GM21529 (cell line): ENCODE measurements around the gene KCTD19.
"Not testable (repeated sequence)": the region's sequence is repeated elsewhere in the genome, so short reads cannot be mapped to it uniquely, and the experiment has no call there.

Experiments
- ATAC-seq: cut with Tn5 transposase; IDR thresholded peaks from one replicate; pipeline ENCODE4 v1.9.1; 2021; ENCODE audit not compliant: unreplicated experiment

Gene KCTD19

GRCh38 chr16:67326472-67327309, at the start of gene KCTD19, which contains the start of gene LRRC36:
Gene KCTD19, minus strand, starts transcription at chr16:67326741. Its CDS starts 34 bp downstream, at chr16:67326707.
Gene LRRC36, plus strand, starts transcription at chr16:67326815. Its CDS starts 48 bp downstream, at chr16:67326863.
- ATAC-seq = no peak

DNA sequence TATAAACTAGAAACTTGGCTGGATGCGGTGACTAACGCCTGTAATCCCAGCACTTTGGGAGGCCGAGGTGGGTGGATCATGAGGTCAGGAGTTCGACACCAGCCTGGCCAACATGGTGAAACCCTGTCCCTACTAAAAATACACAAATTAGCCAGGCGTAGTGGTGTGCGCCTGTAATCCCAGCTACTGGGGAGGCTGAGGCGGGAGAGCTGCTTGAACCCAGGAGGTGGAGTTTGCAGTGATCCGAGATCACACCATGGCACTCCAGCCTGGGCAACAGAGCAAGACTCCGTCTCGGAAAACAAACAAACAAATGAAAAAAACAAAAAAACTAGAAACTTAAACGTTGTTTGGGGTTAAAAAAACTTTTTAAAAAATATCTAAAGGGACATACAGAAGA, 49.5 kb upstream of the KCTD19 start:
- not testable (repeated sequence) for ATAC-seq

DNA sequence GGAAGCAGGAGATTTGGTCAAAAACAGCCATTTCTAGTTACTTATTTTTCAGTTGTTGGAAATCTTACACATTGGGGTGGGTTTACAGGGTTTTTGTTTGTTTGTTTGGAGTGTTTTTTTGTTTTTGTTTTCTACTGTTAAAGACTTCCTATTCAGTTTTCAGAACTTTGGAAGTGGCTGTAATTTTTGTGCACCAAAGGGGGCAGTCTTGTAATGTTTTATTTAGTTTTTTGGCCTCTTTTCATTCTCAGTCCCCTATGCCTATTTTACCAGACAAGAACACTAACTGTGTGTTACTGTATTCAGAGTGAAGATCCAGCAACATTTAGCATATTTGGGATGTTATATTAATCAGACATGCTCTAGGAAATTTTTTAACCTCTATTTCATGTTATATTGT, 46.1 kb upstream of the KCTD19 start:
- no peak for ATAC-seq

- no peak for ATAC-seq
Observed at GRCh38 chr16:67370661-67371060, 44.1 kb upstream of the KCTD19 start.

- ATAC-seq = no peak
Observed at GRCh38 chr16:67364600-67365235, 38.2 kb upstream of the KCTD19 start.

DNA sequence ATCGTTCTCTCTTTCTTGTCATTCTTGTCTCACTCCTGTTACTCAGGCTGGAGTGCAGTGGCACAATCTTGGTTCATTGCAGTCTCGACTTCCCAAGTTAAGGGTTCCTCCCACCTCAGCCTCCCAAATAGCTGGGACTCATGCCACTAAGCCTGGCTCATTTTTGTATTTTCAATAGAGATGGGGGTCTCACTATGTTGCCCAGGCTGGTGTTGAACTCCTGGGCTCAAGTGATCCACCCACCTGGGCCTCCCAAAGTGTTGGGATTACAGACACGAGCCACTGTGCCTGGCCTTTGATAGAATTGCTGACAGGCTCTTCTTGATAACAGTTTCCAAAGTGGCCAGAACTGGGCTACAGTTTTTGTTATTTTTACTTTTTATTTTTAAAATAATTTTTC, 34.5 kb upstream of the KCTD19 start:
- no peak for ATAC-seq

GRCh38 chr16:67359540-67360269, 33.2 kb upstream of the KCTD19 start:
- not testable (repeated sequence) for ATAC-seq

DNA sequence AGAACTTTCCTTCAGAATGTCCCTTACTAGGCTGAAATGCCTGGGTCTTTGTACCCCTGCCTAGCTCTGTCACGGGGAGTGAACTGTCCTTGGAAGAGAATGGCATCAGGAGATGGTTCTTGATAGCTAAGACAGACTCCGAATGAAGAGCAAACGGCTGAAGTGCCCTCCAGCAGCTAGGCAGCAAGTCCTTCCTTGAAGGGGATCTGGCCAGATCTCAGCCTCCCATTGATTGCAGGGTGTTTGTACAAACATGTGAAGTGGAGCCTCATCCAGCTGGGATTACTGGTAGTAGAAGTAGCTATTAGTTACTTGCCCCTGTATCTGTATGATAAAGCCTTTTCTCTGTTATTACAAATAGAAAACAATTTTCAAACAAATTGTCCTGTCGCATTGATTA, 31.0 kb upstream of the KCTD19 start:
- ATAC-seq = no peak

DNA sequence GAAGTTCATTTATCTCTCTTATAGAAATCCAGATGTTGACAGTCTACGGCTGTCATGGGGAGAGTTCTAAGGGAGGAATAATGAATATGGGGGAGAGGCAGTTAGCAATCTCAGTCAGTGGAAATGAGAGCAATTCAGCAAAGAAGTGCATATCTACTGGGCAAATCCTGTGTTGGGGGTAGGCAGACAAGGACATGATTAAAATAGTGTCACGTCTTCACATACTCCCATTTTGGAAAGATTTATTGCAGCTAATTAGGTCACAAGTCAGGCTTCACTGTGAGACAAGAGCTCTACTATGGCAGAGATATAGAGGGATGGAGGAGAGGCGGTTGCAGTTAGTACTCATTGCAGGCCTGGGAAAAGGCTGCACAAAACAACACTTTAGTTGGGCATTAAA, 29.9 kb upstream of the KCTD19 start:
- no peak for ATAC-seq

- ATAC-seq = not testable (repeated sequence)
Observed at GRCh38 chr16:67352463-67352862, 25.9 kb upstream of the KCTD19 start.

DNA sequence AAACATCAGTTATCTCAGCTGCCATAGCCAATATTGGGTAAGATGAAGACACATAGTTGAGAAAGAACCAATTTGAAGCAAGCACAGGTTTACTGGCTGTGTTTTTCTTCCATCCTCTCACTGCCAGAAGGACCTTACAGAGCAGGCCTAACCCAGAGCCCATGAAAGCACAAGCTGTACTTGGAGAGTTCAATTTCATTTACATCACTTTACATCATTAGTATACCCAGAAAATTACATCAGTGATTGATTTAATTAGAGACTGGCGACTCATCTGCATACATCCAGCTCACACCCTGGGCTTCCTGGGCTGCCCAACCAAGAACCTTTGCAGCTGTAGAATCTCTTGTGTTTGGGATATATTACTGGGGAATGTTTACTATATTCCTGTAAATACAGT, 23.8 kb upstream of the KCTD19 start:
- no peak for ATAC-seq

GRCh38 chr16:67349172-67349571, 22.6 kb upstream of the KCTD19 start:
- no peak for ATAC-seq

DNA sequence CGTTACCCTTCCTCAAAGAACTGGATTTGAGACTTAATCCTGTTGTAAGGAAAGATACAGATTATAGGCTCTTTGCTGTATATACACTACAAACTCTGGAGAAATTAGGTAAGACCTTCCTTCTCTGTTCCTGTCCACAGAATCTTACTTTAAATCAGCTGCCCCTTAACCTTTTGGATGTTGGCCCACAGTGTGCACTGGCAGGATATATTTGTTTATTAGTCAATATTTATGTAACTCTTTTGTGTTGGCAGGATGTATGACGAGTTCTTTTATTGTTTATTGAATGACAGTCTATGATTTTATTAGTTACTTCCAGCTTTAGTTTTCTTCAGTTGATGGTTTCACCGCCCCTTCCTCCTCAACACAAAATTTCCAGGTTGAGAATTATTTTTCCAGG, 19.8 kb upstream of the KCTD19 start:
- no peak for ATAC-seq

- ATAC-seq = no peak
Observed at GRCh38 chr16:67345401-67345800, 18.9 kb upstream of the KCTD19 start.

- no peak for ATAC-seq
Observed at GRCh38 chr16:67342616-67343015, 16.1 kb upstream of the KCTD19 start.

DNA sequence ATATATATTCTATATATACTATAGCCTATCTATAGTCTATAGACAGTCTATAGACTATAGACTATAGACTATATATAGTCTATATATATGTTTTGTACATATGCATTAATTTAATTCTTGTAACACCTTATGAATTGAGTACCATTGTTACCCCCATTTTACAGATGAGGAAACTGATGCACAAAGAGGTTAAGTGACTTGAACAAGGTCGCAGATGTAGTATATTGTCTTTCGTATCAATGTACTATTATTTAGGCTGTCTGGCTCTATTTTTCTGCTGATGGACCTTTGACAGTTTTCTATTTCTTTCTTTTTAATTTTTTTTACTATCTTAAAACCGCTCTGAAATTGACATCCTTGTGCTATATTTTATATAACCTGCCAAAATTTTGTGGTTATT, 14.7 kb upstream of the KCTD19 start:
- no peak for ATAC-seq

DNA sequence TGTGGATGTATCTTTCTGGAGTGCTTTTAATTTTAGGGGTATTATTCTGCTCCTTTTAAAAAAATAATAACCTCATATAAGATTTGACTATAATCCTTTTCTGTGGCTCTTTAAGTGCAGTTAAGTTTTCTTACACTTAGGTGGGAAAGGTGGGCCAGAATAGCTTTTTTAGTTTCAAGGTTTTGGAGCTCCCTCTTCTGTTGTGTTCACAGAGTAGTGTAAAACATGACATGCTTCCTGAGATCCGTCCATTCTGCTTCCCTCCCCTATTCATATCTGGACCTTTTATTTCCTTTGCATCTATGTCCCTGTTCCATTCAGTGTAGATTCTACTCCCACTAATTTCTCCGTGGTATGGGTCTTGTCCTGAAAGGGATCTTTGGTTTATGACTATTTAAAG, 12.9 kb upstream of the KCTD19 start:
- no peak for ATAC-seq

GRCh38 chr16:67336648-67337047, 10.1 kb upstream of the KCTD19 start:
- ATAC-seq = no peak

- no peak for ATAC-seq
Observed at GRCh38 chr16:67336116-67336515, 9.6 kb upstream of the KCTD19 start.

DNA sequence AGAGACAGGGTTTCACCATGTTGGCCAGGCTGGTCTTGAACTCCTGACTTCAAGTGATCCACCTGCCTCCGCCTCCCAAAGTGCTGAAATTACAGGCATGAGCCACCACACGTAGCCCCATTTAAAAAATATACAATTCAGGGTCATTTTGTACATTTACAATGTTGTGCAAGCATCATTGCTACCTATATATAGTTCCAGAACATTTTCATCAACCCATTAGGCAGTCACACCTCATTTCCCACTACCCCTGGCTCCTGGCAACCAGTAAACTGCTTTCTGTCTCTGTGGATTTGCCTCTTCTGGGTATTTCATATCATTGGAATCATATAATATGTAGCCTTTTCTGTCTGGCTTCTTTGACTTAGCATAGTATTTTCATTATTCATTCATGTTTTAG, 6.8 kb upstream of the KCTD19 start:
- ATAC-seq = no peak

DNA sequence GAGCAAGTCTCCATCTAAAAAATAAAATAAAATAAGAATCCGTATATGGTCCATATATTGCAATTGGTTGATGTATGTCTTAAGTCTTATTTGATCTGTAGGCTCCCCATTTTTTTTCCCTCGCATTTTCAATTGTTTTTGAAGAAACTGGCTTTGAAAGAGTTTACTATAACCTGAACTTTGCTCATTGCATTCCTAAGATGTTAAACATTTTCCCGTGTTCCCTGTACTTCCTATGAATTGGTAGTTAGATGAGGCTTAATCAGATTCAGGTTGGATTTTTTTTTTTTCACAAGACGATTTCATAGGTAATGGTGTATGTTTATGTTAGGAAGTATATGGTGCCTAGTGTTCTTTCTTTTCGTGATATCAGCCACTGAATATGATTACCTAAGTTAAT, 3.4 kb upstream of the KCTD19 start:
- ATAC-seq = no peak

GRCh38 chr16:67327743-67328142, 1.2 kb upstream of the KCTD19 start:
- ATAC-seq = no peak
